Measurements from ENCODE around the gene CCDC187. TPM values are rescaled to one million over a fixed set of nuclear protein-coding genes. Genes with fewer than 3 reads are reported as not detected.
A peak's percentile ranks its signal among the peaks of the same experiment; 100 is the strongest.

The CCDC187 gene
- total RNA-seq, 2 donors from 2014 or later = 0.04 to 0.09 TPM

GRCh38 chr9:136297766-136298735 lies 5.8 kb downstream of the CCDC187 start:
- no peak overlapping the region for H3K4me3 Mint-ChIP-seq
- Histone ChIP-seq H3K4me3 (ENCODE audit: low read length) (no peak overlapping the region), H3K9me3 (ENCODE audit: control insufficient read depth, low read length) (peaks cover 4% of the 10 kb centered on the region), H3K36me3 (ENCODE audit: control insufficient read depth, insufficient read depth, low read length) (no peaks in the 10 kb centered on the region), H3K4me1 (ENCODE audit: control insufficient read depth, insufficient read depth, low read length) (no peaks in the 10 kb centered on the region), H3K27me3 (ENCODE audit: control insufficient read depth, insufficient read depth, low read length, poor library complexity, severe bottlenecking) (no peaks in the 10 kb centered on the region), H3K27ac (ENCODE audit: low read depth, low read length) (no peak overlapping the region), H3K9ac (ENCODE audit: extremely low read depth, low read length, poor library complexity, severe bottlenecking) (no peak overlapping the region)
- TF ChIP-seq, protein P1, sequence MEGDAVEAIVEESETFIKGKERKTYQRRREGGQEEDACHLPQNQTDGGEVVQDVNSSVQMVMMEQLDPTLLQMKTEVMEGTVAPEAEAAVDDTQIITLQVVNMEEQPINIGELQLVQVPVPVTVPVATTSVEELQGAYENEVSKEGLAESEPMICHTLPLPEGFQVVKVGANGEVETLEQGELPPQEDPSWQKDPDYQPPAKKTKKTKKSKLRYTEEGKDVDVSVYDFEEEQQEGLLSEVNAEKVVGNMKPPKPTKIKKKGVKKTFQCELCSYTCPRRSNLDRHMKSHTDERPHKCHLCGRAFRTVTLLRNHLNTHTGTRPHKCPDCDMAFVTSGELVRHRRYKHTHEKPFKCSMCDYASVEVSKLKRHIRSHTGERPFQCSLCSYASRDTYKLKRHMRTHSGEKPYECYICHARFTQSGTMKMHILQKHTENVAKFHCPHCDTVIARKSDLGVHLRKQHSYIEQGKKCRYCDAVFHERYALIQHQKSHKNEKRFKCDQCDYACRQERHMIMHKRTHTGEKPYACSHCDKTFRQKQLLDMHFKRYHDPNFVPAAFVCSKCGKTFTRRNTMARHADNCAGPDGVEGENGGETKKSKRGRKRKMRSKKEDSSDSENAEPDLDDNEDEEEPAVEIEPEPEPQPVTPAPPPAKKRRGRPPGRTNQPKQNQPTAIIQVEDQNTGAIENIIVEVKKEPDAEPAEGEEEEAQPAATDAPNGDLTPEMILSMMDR (conservative IDR thresholded peaks at IDR 0.05) = no peak
- no peaks in the 10 kb centered on the region for H3K27me3 Mint-ChIP-seq (ENCODE audit: insufficient read depth)
- H3K36me3 Mint-ChIP-seq (ENCODE audit: low read depth) = no peaks in the 10 kb centered on the region
- WGBS, 2 experiments (ENCODE audit: insufficient coverage in 1 of 2, insufficient read length in 1 of 2) = 82 to 84% methylated on average over 17 to 26 of the region's 26 CpGs
- H3K9me3 Mint-ChIP-seq = no peaks in the 10 kb centered on the region
- DNase-seq = peak; percentile 43
- H3K27ac Mint-ChIP-seq = peak overlapping the region; percentile 20
- no peaks in the 10 kb centered on the region for H3K4me1 Mint-ChIP-seq

DNA sequence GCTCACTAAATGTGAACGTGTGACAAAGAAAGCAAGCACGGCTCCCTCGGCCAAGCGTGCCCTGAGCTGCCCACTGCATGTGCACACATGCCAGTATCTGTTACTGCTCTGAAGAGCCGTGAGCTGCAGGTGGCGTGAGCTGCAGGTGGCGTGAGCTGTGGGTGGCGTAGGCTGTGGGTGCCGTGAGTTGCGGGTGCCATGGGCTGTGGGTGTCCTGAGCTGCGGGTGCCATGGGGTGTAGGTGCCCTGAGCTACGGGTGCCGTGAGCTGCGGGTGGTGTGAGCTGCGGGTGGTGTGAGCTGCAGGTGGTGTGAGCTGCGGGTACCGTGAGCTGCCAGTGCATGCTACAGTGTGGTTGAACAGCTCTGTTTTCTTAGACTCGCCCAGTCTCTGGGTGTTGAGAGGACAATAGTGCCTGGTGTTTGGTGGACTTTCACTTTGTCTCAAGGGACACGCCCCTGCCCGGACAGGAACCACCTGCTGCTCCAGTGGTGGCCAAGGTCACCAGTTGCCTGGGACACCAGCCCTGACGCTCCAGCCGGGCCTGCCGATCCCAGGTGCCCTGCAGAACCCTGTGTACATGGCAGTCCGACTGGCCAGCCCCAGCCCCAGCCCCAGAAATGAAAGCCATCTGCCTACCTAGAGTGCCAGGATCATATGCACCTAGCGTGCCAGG lies 6.7 kb downstream of the CCDC187 start:
- H3K9ac ChIP-seq (ENCODE audit: extremely low read depth, low read length, poor library complexity, severe bottlenecking) = no peak overlapping the region
- no peak overlapping the region for H3K4me3 ChIP-seq (ENCODE audit: low read length)
- H3K4me1 ChIP-seq (ENCODE audit: control insufficient read depth, insufficient read depth, low read length) = no peaks in the 10 kb centered on the region
- peaks cover 4% of the 10 kb centered on the region for H3K9me3 ChIP-seq (ENCODE audit: control insufficient read depth, low read length)
- no peaks in the 10 kb centered on the region for H3K27me3 ChIP-seq (ENCODE audit: control insufficient read depth, insufficient read depth, low read length, poor library complexity, severe bottlenecking)
- no peak overlapping the region for H3K27ac Mint-ChIP-seq
- DNase-seq = no peak
- H3K9me3 Mint-ChIP-seq = no peaks in the 10 kb centered on the region
- H3K36me3 ChIP-seq (ENCODE audit: control insufficient read depth, insufficient read depth, low read length) = no peaks in the 10 kb centered on the region
- no peaks in the 10 kb centered on the region for H3K27me3 Mint-ChIP-seq (ENCODE audit: insufficient read depth)
- H3K27ac ChIP-seq (ENCODE audit: low read depth, low read length) = no peak overlapping the region
- TF ChIP-seq, protein P1 (conservative IDR thresholded peaks at IDR 0.05) = no peak
- WGBS, 2 experiments (ENCODE audit: insufficient coverage in 1 of 2, insufficient read length in 1 of 2) = 90 to 92% methylated on average over 21 to 25 of the region's 25 CpGs
- H3K4me3 Mint-ChIP-seq = no peak overlapping the region
- H3K4me1 Mint-ChIP-seq = no peaks in the 10 kb centered on the region
- no peaks in the 10 kb centered on the region for H3K36me3 Mint-ChIP-seq (ENCODE audit: low read depth)

DNA sequence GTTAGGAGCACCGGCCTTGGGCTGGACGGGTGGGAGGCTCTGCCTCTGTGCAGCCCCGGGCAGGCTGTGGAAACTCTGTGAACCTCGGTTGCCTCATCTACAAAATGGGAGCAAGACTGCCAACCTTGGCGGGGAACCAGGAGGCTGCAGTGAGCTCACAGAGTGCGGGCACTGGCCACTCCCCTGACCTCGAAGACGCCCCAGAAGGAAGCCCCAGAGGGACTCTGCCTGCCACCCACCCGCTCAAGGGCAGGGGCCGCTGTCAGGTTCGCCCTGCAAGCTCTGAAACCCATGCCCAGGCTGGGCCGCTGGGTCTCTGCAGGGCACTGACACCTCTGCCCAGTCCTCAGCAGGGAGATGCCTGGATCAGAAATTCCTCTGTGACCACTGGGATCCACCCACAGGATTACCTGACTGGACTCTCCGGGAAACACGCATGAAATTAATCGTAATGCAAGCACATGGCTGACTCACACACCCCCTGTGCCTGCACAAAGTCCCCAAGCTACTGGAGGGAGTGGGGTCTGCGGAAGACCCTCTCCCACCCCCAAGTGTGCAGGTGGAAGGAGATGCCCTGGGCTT lies 7.4 kb downstream of the CCDC187 start:
- no peak overlapping the region for H3K4me3 Mint-ChIP-seq
- Histone ChIP-seq H3K9ac (ENCODE audit: extremely low read depth, low read length, poor library complexity, severe bottlenecking) (no peak overlapping the region), H3K4me3 (ENCODE audit: low read length) (no peak overlapping the region), H3K36me3 (ENCODE audit: control insufficient read depth, insufficient read depth, low read length) (no peaks in the 10 kb centered on the region), H3K4me1 (ENCODE audit: control insufficient read depth, insufficient read depth, low read length) (no peaks in the 10 kb centered on the region), H3K27ac (ENCODE audit: low read depth, low read length) (no peak overlapping the region), H3K27me3 (ENCODE audit: control insufficient read depth, insufficient read depth, low read length, poor library complexity, severe bottlenecking) (no peaks in the 10 kb centered on the region), H3K9me3 (ENCODE audit: control insufficient read depth, low read length) (peaks cover 4% of the 10 kb centered on the region)
- no peak overlapping the region for H3K27ac Mint-ChIP-seq
- 88 to 91% methylated on average over 14 to 16 of the region's 16 CpGs for WGBS, 2 experiments (ENCODE audit: insufficient coverage in 1 of 2, insufficient read length in 1 of 2)
- H3K27me3 Mint-ChIP-seq (ENCODE audit: insufficient read depth) = no peaks in the 10 kb centered on the region
- H3K36me3 Mint-ChIP-seq (ENCODE audit: low read depth) = no peaks in the 10 kb centered on the region
- H3K9me3 Mint-ChIP-seq = no peaks in the 10 kb centered on the region
- no peaks in the 10 kb centered on the region for H3K4me1 Mint-ChIP-seq
- TF ChIP-seq, protein P1 (conservative IDR thresholded peaks at IDR 0.05) = no peak
- DNase-seq = no peak

Measured in endodermal cell (in vitro differentiated cells).